Mesendoderm (in vitro differentiated cells): ENCODE data around the gene SNX25.
A peak's percentile ranks its signal among the peaks of the same experiment; 100 is the strongest.

Experiments used
- DNase-seq: peaks from one replicate; pipeline ENCODE4 v3.0.0; 2013
- H2AK5ac ChIP-seq: 2 replicates; pipeline ENCODE4 v1.6.1; 2013; ENCODE audit warnings: low read length, inconsistent platforms
- H2BK120ac ChIP-seq: 2 replicates; pipeline ENCODE4 v1.6.1; 2013; ENCODE audit warnings: low read depth, mild to moderate bottlenecking, low read length, moderate library complexity, mixed read lengths
- H2BK15ac ChIP-seq: replicated peaks from 2 replicates; pipeline ENCODE4 v1.6.1; 2013; ENCODE audit warnings: low read depth, mild to moderate bottlenecking, moderate library complexity
- H2BK5ac ChIP-seq: 2 replicates; pipeline ENCODE4 v1.6.1; 2013; ENCODE audit warnings: low read length, inconsistent platforms
- H3K18ac ChIP-seq: 2 replicates; pipeline ENCODE4 v1.6.1; 2013; ENCODE audit warnings: mild to moderate bottlenecking, low read length, mixed read lengths
- H3K23ac ChIP-seq: one replicate; pipeline ENCODE4 v1.6.1; 2013; ENCODE audit warnings: low read length
- H3K27ac ChIP-seq: 2 replicates; pipeline ENCODE4 v1.5.1; 2013; ENCODE audit warnings: low read depth, mild to moderate bottlenecking, inconsistent platforms, low read length, moderate library complexity
- H3K27me3 ChIP-seq: 2 replicates; pipeline ENCODE4 v1.6.1; 2013; ENCODE audit warnings: low read length, control low read depth, mild to moderate bottlenecking, inconsistent platforms; ENCODE audit not compliant: insufficient read depth, poor library complexity
- H3K36me3 ChIP-seq: 2 replicates; pipeline ENCODE4 v1.6.1; 2013; ENCODE audit warnings: low read length, inconsistent platforms; ENCODE audit not compliant: control insufficient read depth, insufficient read depth
- H3K4ac ChIP-seq: one replicate; pipeline ENCODE4 v1.6.1; 2013; ENCODE audit warnings: low read depth, mild to moderate bottlenecking, low read length, moderate library complexity
- H3K4me1 ChIP-seq: 2 replicates; pipeline ENCODE4 v1.6.1; 2013; ENCODE audit warnings: low read depth, low read length, inconsistent platforms; ENCODE audit not compliant: control insufficient read depth
- H3K4me2 ChIP-seq: 2 replicates; pipeline ENCODE4 v1.6.1; 2013; ENCODE audit warnings: low read length
- H3K4me3 ChIP-seq: 2 replicates; pipeline ENCODE4 v1.5.1; 2013; ENCODE audit warnings: mild to moderate bottlenecking, low read length
- H3K56ac ChIP-seq: one replicate; pipeline ENCODE4 v1.6.1; 2013; ENCODE audit warnings: low read length
- H3K79me1 ChIP-seq: 2 replicates; pipeline ENCODE4 v1.6.1; 2013; ENCODE audit warnings: low read length, inconsistent platforms
- H3K79me2 ChIP-seq: 2 replicates; pipeline ENCODE4 v1.6.1; 2013; ENCODE audit warnings: mild to moderate bottlenecking, low read length; ENCODE audit not compliant: control insufficient read depth, insufficient read depth
- H3K9ac ChIP-seq: 2 replicates; pipeline ENCODE4 v1.6.1; 2013; ENCODE audit warnings: low read length, inconsistent platforms
- H4K5ac ChIP-seq: one replicate; pipeline ENCODE4 v1.6.1; 2013; ENCODE audit warnings: low read length
- H4K8ac ChIP-seq: one replicate; pipeline ENCODE4 v1.6.1; 2013; ENCODE audit warnings: low read depth, mild to moderate bottlenecking, control low read depth, low read length, moderate library complexity
- WGBS: extraction: QIAGEN DNeasy Blood & Tissue Kit; methylation state at CpG from one replicate; pipeline ENCODE4 v1.1.7; 2013; ENCODE audit warnings: low lambda C conversion rate, missing lambda C conversion rate; ENCODE audit not compliant: insufficient coverage; ENCODE audit errors: extremely low coverage; 5-methylcytosine and 5-hydroxymethylcytosine counted together

SNX25 gene

GRCh38 chr4:185248393-185249039, 39.1 kb downstream of the SNX25 start:
- Histone ChIP-seq H4K5ac (no peak overlapping the region), H3K36me3 (no peaks in the 10 kb centered on the region), H2BK120ac (no peak overlapping the region), H2BK5ac (no peak overlapping the region), H3K18ac (no peak overlapping the region), H3K79me1 (peaks cover 4% of the 10 kb centered on the region), H2BK15ac (no peak overlapping the region), H3K27ac (no peak overlapping the region), H3K56ac (no peak overlapping the region), H3K4me3 (no peak overlapping the region), H3K79me2 (no peaks in the 10 kb centered on the region), H3K9ac (no peak overlapping the region), H2AK5ac (no peak overlapping the region), H3K4me1 (no peaks in the 10 kb centered on the region), H3K4me2 (no peak overlapping the region), H3K4ac (no peak overlapping the region), H4K8ac (peak overlapping the region; percentile 13), H3K27me3 (no peaks in the 10 kb centered on the region), H3K23ac (no peak overlapping the region)
- no peak for DNase-seq
- no CpG with 5 or more reads among the region's 3 CpGs for WGBS

- Histone ChIP-seq H3K4me2 (no peak overlapping the region), H3K56ac (no peak overlapping the region)
Measured at GRCh38 chr4:185249105-185249504, 39.7 kb downstream of the SNX25 start.

GRCh38 chr4:185254434-185254833, 45.0 kb downstream of the SNX25 start:
- Histone ChIP-seq H2BK15ac (no peak overlapping the region), H3K4me1 (no peaks in the 10 kb centered on the region), H2AK5ac (no peak overlapping the region), H2BK120ac (no peak overlapping the region), H3K36me3 (no peaks in the 10 kb centered on the region), H3K18ac (no peak overlapping the region), H3K56ac (no peak overlapping the region), H4K8ac (no peak overlapping the region), H2BK5ac (no peak overlapping the region), H3K27ac (no peak overlapping the region), H3K79me1 (peaks cover 4% of the 10 kb centered on the region), H3K4me3 (no peak overlapping the region), H4K5ac (no peak overlapping the region), H3K27me3 (no peaks in the 10 kb centered on the region), H3K79me2 (no peaks in the 10 kb centered on the region), H3K9ac (no peak overlapping the region), H3K23ac (no peak overlapping the region), H3K4me2 (no peak overlapping the region), H3K4ac (no peak overlapping the region)
- peak; percentile 45 for DNase-seq
- no CpG with 5 or more reads among the region's 5 CpGs for WGBS

More at GRCh38 chr4:185249105-185249504, 39.7 kb downstream of the SNX25 start:
- no peak overlapping the region for H3K27ac ChIP-seq
- H2BK15ac ChIP-seq, result no peak overlapping the region
- no peaks in the 10 kb centered on the region for H3K36me3 ChIP-seq
- no peak overlapping the region for H4K5ac ChIP-seq
- no peak overlapping the region for H3K4me3 ChIP-seq
- H3K9ac ChIP-seq, result no peak overlapping the region
- no peak overlapping the region for H2BK120ac ChIP-seq
- H2AK5ac ChIP-seq, result no peak overlapping the region
- DNase-seq, result no peak
- no peak overlapping the region for H3K23ac ChIP-seq
- H3K18ac ChIP-seq, result no peak overlapping the region
- no peak overlapping the region for H2BK5ac ChIP-seq
- H4K8ac ChIP-seq, result no peak overlapping the region
- no peaks in the 10 kb centered on the region for H3K79me2 ChIP-seq
- no peaks in the 10 kb centered on the region for H3K4me1 ChIP-seq
- H3K27me3 ChIP-seq, result no peaks in the 10 kb centered on the region
- no CpG with 5 or more reads among the region's 2 CpGs for WGBS
- H3K4ac ChIP-seq, result no peak overlapping the region
- H3K79me1 ChIP-seq, result peaks cover 4% of the 10 kb centered on the region

- Histone ChIP-seq H3K4me1 (no peaks in the 10 kb centered on the region), H4K8ac (no peak overlapping the region), H2BK5ac (no peak overlapping the region), H3K27me3 (no peaks in the 10 kb centered on the region), H2BK15ac (no peak overlapping the region), H4K5ac (no peak overlapping the region), H3K79me1 (peaks cover 2% of the 10 kb centered on the region), H2BK120ac (no peak overlapping the region), H3K36me3 (no peaks in the 10 kb centered on the region), H3K4ac (no peak overlapping the region), H3K4me3 (no peak overlapping the region), H3K9ac (no peak overlapping the region), H3K27ac (no peak overlapping the region), H3K79me2 (no peaks in the 10 kb centered on the region), H3K18ac (no peak overlapping the region), H3K4me2 (no peak overlapping the region), H2AK5ac (no peak overlapping the region), H3K23ac (no peak overlapping the region), H3K56ac (no peak overlapping the region)
- DNase-seq, result no peak
- no CpG with 5 or more reads among the region's 3 CpGs for WGBS
Measured at GRCh38 chr4:185255868-185256267, 46.5 kb downstream of the SNX25 start.

- Histone ChIP-seq H2AK5ac (no peak overlapping the region), H3K56ac (no peak overlapping the region), H3K4ac (no peak overlapping the region), H3K27me3 (no peaks in the 10 kb centered on the region), H2BK120ac (no peak overlapping the region), H3K9ac (no peak overlapping the region), H3K4me3 (no peak overlapping the region), H3K36me3 (no peaks in the 10 kb centered on the region), H3K23ac (no peak overlapping the region), H3K79me2 (no peaks in the 10 kb centered on the region), H3K27ac (no peak overlapping the region), H3K4me2 (no peak overlapping the region), H3K4me1 (no peaks in the 10 kb centered on the region), H4K8ac (no peak overlapping the region), H2BK5ac (no peak overlapping the region), H4K5ac (no peak overlapping the region), H2BK15ac (no peak overlapping the region), H3K18ac (peak overlapping the region; percentile 60), H3K79me1 (peaks cover 2% of the 10 kb centered on the region)
- no CpG with 5 or more reads among the region's 3 CpGs for WGBS
- DNase-seq, result peak; percentile 71
Measured at GRCh38 chr4:185256446-185256845, 47.0 kb downstream of the SNX25 start.

GRCh38 chr4:185257086-185257485, 47.7 kb downstream of the SNX25 start:
- Histone ChIP-seq H4K5ac (no peak overlapping the region), H3K4me3 (no peak overlapping the region), H2BK120ac (no peak overlapping the region), H3K18ac (no peak overlapping the region), H3K4ac (peak overlapping the region; percentile 4), H3K23ac (no peak overlapping the region), H2AK5ac (no peak overlapping the region), H3K79me2 (no peaks in the 10 kb centered on the region), H2BK15ac (no peak overlapping the region), H3K4me2 (no peak overlapping the region), H3K36me3 (no peaks in the 10 kb centered on the region), H3K9ac (no peak overlapping the region), H3K4me1 (no peaks in the 10 kb centered on the region), H3K56ac (no peak overlapping the region), H2BK5ac (no peak overlapping the region), H3K27ac (no peak overlapping the region), H4K8ac (no peak overlapping the region), H3K79me1 (peaks cover 2% of the 10 kb centered on the region), H3K27me3 (no peaks in the 10 kb centered on the region)
- no CpG with 5 or more reads among the region's 3 CpGs for WGBS
- no peak for DNase-seq
